WTC11 (cell line): ENCODE results near the gene SLFN14.

Experiments
- CREB1 ChIP-seq: sonication (generic); formaldehyde crosslinking; IDR thresholded peaks from 2 replicates; pipeline ENCODE4 v1.8.0; 2023; ENCODE audit warnings: mild to moderate bottlenecking, missing genetic modification reagents
- ESRRA ChIP-seq: sonication (generic); formaldehyde crosslinking; IDR thresholded peaks from 2 replicates; pipeline ENCODE4 v1.8.1; 2022; ENCODE audit warnings: mild to moderate bottlenecking, missing genetic modification reagents, borderline replicate concordance
- IRF2 ChIP-seq: sonication (generic); formaldehyde crosslinking; IDR thresholded peaks from 2 replicates; pipeline ENCODE4 v1.8.0; 2022; ENCODE audit warnings: low read depth, missing genetic modification reagents, borderline replicate concordance
- JUN ChIP-seq: sonication (generic); formaldehyde crosslinking; IDR thresholded peaks from 2 replicates; pipeline ENCODE4 v1.8.0; 2023; ENCODE audit warnings: mild to moderate bottlenecking, missing genetic modification reagents
- TCF7 ChIP-seq: sonication (generic); formaldehyde crosslinking; IDR thresholded peaks from 2 replicates; pipeline ENCODE4 v1.8.0; 2022; ENCODE audit warnings: mild to moderate bottlenecking, low read depth, missing genetic modification reagents, moderate library complexity
- ZBTB21 ChIP-seq: sonication (generic); formaldehyde crosslinking; IDR thresholded peaks from 2 replicates; pipeline ENCODE4 v1.8.1; 2023; ENCODE audit warnings: mild to moderate bottlenecking, missing genetic modification reagents, borderline replicate concordance
- ZNF396 ChIP-seq: fragments of 250-450 bp; sonication (Bioruptor Pico); IDR thresholded peaks from 2 replicates; pipeline ENCODE4 v1.8.0; 2021; ENCODE audit warnings: mild to moderate bottlenecking, moderate library complexity, borderline replicate concordance
- TF ChIP-seq, protein P1 (sequence below): sonication (generic); formaldehyde crosslinking; IDR thresholded peaks from 2 replicates; pipeline ENCODE4 v1.8.1; 2022; ENCODE audit warnings: mild to moderate bottlenecking, missing genetic modification reagents, moderate library complexity, borderline replicate concordance
- TF ChIP-seq, protein P2 (sequence below): fragments of 200-600 bp; IDR thresholded peaks from 2 replicates; pipeline ENCODE4 v1.8.0; 2022; ENCODE audit warnings: antibody characterized with exemption
- TF ChIP-seq, protein P3 (sequence below): sonication (generic); formaldehyde crosslinking; IDR thresholded peaks from 2 replicates; pipeline ENCODE4 v1.8.1; 2023; ENCODE audit warnings: mild to moderate bottlenecking, moderate library complexity, missing genetic modification reagents
- TF ChIP-seq, protein P4 (sequence below): sonication (generic); formaldehyde crosslinking; IDR thresholded peaks from 2 replicates; pipeline ENCODE4 v1.8.0; 2022; ENCODE audit warnings: mild to moderate bottlenecking, missing genetic modification reagents
- TF ChIP-seq, protein P5 (sequence below): sonication (generic); formaldehyde crosslinking; IDR thresholded peaks from 2 replicates; pipeline ENCODE4 v1.8.0; 2022; ENCODE audit warnings: mild to moderate bottlenecking, missing genetic modification reagents
- TF ChIP-seq, protein P6 (sequence below): sonication (generic); formaldehyde crosslinking; IDR thresholded peaks from 2 replicates; pipeline ENCODE4 v1.8.1; 2022; ENCODE audit warnings: low read depth, mild to moderate bottlenecking, moderate library complexity, missing genetic modification reagents, borderline replicate concordance
- TF ChIP-seq, protein P7 (sequence below): sonication (generic); formaldehyde crosslinking; IDR thresholded peaks from 2 replicates; pipeline ENCODE4 v1.8.1; 2022; ENCODE audit warnings: low read depth, missing genetic modification reagents, borderline replicate concordance

DNA sequence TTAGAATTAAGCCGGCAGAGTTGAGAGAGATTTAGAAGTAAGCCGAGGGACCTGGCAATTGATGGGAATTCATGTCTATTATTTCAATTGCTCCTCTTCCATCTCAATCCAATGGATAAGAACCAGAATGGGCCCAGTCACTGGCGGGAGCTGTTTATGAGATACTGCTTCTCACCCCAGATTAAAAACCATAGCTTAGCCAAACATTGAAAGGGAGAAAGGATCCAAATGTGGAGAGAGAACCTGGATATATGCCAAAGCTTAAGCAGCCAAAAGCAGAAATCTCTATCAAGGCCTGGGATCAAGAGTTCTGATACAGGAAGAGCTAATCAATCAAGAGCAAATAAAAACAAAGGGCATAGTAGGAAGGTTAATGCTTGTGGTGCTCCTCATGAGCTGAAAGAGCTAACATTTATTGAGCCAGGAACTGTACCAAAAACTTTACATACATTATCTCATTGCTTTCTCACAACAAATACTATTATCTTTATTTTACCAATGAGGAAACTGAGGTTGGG lies 26.0 kb downstream of the SLFN14 start:
- no peak for TF ChIP-seq ESRRA (CRISPR knock-in tag)
- no peak for TF ChIP-seq TCF7 (CRISPR knock-in tag)
- TF ChIP-seq, protein P1, sequence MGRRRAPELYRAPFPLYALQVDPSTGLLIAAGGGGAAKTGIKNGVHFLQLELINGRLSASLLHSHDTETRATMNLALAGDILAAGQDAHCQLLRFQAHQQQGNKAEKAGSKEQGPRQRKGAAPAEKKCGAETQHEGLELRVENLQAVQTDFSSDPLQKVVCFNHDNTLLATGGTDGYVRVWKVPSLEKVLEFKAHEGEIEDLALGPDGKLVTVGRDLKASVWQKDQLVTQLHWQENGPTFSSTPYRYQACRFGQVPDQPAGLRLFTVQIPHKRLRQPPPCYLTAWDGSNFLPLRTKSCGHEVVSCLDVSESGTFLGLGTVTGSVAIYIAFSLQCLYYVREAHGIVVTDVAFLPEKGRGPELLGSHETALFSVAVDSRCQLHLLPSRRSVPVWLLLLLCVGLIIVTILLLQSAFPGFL: no peak
- TF ChIP-seq, protein P2, sequence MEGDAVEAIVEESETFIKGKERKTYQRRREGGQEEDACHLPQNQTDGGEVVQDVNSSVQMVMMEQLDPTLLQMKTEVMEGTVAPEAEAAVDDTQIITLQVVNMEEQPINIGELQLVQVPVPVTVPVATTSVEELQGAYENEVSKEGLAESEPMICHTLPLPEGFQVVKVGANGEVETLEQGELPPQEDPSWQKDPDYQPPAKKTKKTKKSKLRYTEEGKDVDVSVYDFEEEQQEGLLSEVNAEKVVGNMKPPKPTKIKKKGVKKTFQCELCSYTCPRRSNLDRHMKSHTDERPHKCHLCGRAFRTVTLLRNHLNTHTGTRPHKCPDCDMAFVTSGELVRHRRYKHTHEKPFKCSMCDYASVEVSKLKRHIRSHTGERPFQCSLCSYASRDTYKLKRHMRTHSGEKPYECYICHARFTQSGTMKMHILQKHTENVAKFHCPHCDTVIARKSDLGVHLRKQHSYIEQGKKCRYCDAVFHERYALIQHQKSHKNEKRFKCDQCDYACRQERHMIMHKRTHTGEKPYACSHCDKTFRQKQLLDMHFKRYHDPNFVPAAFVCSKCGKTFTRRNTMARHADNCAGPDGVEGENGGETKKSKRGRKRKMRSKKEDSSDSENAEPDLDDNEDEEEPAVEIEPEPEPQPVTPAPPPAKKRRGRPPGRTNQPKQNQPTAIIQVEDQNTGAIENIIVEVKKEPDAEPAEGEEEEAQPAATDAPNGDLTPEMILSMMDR: no peak
- TF ChIP-seq, protein P3, sequence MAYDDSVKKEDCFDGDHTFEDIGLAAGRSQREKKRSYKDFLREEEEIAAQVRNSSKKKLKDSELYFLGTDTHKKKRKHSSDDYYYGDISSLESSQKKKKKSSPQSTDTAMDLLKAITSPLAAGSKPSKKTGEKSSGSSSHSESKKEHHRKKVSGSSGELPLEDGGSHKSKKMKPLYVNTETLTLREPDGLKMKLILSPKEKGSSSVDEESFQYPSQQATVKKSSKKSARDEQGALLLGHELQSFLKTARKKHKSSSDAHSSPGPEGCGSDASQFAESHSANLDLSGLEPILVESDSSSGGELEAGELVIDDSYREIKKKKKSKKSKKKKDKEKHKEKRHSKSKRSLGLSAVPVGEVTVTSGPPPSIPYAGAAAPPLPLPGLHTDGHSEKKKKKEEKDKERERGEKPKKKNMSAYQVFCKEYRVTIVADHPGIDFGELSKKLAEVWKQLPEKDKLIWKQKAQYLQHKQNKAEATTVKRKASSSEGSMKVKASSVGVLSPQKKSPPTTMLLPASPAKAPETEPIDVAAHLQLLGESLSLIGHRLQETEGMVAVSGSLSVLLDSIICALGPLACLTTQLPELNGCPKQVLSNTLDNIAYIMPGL: no peak
- TF ChIP-seq, protein P4, sequence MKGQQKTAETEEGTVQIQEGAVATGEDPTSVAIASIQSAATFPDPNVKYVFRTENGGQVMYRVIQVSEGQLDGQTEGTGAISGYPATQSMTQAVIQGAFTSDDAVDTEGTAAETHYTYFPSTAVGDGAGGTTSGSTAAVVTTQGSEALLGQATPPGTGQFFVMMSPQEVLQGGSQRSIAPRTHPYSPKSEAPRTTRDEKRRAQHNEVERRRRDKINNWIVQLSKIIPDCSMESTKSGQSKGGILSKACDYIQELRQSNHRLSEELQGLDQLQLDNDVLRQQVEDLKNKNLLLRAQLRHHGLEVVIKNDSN (CRISPR knock-in tag): no peak
- TF ChIP-seq, protein P5, sequence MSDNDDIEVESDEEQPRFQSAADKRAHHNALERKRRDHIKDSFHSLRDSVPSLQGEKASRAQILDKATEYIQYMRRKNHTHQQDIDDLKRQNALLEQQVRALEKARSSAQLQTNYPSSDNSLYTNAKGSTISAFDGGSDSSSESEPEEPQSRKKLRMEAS: no peak
- no peak for TF ChIP-seq JUN (CRISPR knock-in tag)
- no peak for TF ChIP-seq ZBTB21 (CRISPR knock-in tag)
- TF ChIP-seq IRF2 (CRISPR knock-in tag): no peak
- no peak for TF ChIP-seq ZNF396 (CRISPR knock-in tag)
- TF ChIP-seq, protein P6, sequence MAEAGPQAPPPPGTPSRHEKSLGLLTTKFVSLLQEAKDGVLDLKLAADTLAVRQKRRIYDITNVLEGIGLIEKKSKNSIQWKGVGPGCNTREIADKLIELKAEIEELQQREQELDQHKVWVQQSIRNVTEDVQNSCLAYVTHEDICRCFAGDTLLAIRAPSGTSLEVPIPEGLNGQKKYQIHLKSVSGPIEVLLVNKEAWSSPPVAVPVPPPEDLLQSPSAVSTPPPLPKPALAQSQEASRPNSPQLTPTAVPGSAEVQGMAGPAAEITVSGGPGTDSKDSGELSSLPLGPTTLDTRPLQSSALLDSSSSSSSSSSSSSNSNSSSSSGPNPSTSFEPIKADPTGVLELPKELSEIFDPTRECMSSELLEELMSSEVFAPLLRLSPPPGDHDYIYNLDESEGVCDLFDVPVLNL: no peak
- TF ChIP-seq, protein P7, sequence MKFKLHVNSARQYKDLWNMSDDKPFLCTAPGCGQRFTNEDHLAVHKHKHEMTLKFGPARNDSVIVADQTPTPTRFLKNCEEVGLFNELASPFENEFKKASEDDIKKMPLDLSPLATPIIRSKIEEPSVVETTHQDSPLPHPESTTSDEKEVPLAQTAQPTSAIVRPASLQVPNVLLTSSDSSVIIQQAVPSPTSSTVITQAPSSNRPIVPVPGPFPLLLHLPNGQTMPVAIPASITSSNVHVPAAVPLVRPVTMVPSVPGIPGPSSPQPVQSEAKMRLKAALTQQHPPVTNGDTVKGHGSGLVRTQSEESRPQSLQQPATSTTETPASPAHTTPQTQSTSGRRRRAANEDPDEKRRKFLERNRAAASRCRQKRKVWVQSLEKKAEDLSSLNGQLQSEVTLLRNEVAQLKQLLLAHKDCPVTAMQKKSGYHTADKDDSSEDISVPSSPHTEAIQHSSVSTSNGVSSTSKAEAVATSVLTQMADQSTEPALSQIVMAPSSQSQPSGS (CRISPR knock-in tag): no peak
- no peak for TF ChIP-seq CREB1 (CRISPR knock-in tag)
